Left lung (tissue), 10 donors: ENCODE measurements around the gene MTFR1L. TPM values are rescaled to one million over a fixed set of nuclear protein-coding genes. Genes with fewer than 3 reads are reported as not detected.

Experiments
- ATAC-seq: fragments of 200-7000 bp; cut with Tn5 transposase; one replicate; pipeline ENCODE4 v1.9.1; 2020; ENCODE audit warnings: moderate library complexity
- DNase-seq, 4 donors: peaks; one replicate each; pipeline ENCODE4 v3.0.0-alpha.2; 2013 to 2020
- H3K27ac ChIP-seq, 2 donors: fragments of 200-600 bp; sonication (generic) in 1 of 2; one replicate each; pipeline versions ENCODE4 v1.5.0 to v1.8.0; 2020 to 2021
- H3K27me3 ChIP-seq, 2 donors: fragments of 200-600 bp; sonication (generic) in 1 of 2; one replicate each; pipeline versions ENCODE4 v1.5.0 to v1.8.0; 2020 to 2021
- H3K36me3 ChIP-seq, 2 donors: fragments of 200-600 bp; sonication (generic) in 1 of 2; one replicate each; pipeline versions ENCODE4 v1.5.0 to v1.8.0; 2020 to 2021
- H3K4me1 ChIP-seq, 2 donors: fragments of 200-600 bp; one replicate each; pipeline ENCODE4 v1.8.0; 2021
- H3K4me3 ChIP-seq, 2 donors: fragments of 200-600 bp; sonication (generic) in 1 of 2; one replicate each; pipeline versions ENCODE4 v1.5.0 to v1.8.0; 2020 to 2021; ENCODE audit warnings: mild to moderate bottlenecking in 1 of 2
- H3K9me3 ChIP-seq, 2 donors: fragments of 200-600 bp; sonication (generic) in 1 of 2; one replicate each; pipeline versions ENCODE4 v1.5.0 to v1.8.0; 2020 to 2021
- CTCF ChIP-seq, 2 donors: fragments of 200-600 bp; sonication (generic) in 1 of 2; IDR thresholded peaks; one replicate each; pipeline versions ENCODE4 v1.5.0 to v1.8.0; 2021; ENCODE audit warnings: antibody characterized with exemption in 2 of 2
- intact Hi-C, 2 donors: fragments of 100-400 bp; cut with DNase I; formaldehyde crosslinking; loops; one replicate each; pipeline versions ENCODE4 v1.11.2 to v1.14.2; 2022
- polyA plus RNA-seq, 6 donors: library from polyadenylated mRNA; unstranded; fragments of 120-200 nt; gene quantifications; one replicate each; pipeline ENCODE4 v1.2.1, GENCODE V29; 2013; ENCODE audit not compliant: insufficient read length in 6 of 6
- total RNA-seq, 2 donors: library from RNA; stranded (reverse); fragmentation: NEBNext Ultra II Directional; extraction: Animal tissue kit (Norgen Biotek cat#: 25700); gene quantifications; one replicate each; pipeline ENCODE4 v1.2.1, GENCODE V29; 2021
- donor health status: DM: no; HTN: yes; CAD: no.
- donor health status: DM: no; HTN: no; CAD: no.

Gene MTFR1L
- total and polyA plus RNA-seq, 8 donors, result 44.5 to 88.4 (median 79.3) TPM

GRCh38 chr1:25774921-25775771 lies 44.6 kb upstream of the MTFR1L start:
- intact Hi-C loops, result no loop called here
- H3K9me3 ChIP-seq, result no peaks in the 10 kb centered on the region
- no peak overlapping the region for H3K4me3 ChIP-seq
- no peaks in the 10 kb centered on the region for H3K27me3 ChIP-seq
- DNase-seq (no peak), ATAC-seq (peak; percentile 10)
- H3K27ac ChIP-seq, result no peak overlapping the region
- H3K4me1 ChIP-seq, result peaks cover 6 to 8% of the 10 kb centered on the region in 2 donors
- TF ChIP-seq CTCF (IDR thresholded peaks at IDR 0.05), result no peak
- peaks cover 0 to 8% of the 10 kb centered on the region in 2 donors for H3K36me3 ChIP-seq

- no peaks in the 10 kb centered on the region for H3K36me3 ChIP-seq
- DNase-seq, result no peak
- H3K27me3 ChIP-seq, result no peaks in the 10 kb centered on the region
- intact Hi-C loops, result no loop called here
- no peak overlapping the region for H3K4me3 ChIP-seq
- no peak overlapping the region for H3K27ac ChIP-seq
- ATAC-seq, result no peak
- no peaks in the 10 kb centered on the region for H3K4me1 ChIP-seq
- TF ChIP-seq CTCF (IDR thresholded peaks at IDR 0.05), result no peak
- H3K9me3 ChIP-seq, result no peaks in the 10 kb centered on the region
These were observed 40.4 kb upstream of the MTFR1L start for GRCh38 chr1:25779388-25779787.

- ATAC-seq, result no peak
- Histone ChIP-seq H3K36me3 (no peaks in the 10 kb centered on the region), H3K4me1 (no peaks in the 10 kb centered on the region), H3K9me3 (no peaks in the 10 kb centered on the region), H3K4me3 (no peak overlapping the region), H3K27ac (no peak overlapping the region), H3K27me3 (no peaks in the 10 kb centered on the region)
- TF ChIP-seq CTCF (IDR thresholded peaks at IDR 0.05), result no peak
- no peak for DNase-seq
- intact Hi-C loops, result no loop called here
These were observed 39.9 kb upstream of the MTFR1L start for GRCh38 chr1:25779894-25780293.

GRCh38 chr1:25780318-25781129 lies 39.2 kb upstream of the MTFR1L start:
- Histone ChIP-seq H3K27ac (no peak overlapping the region), H3K4me1 (no peaks in the 10 kb centered on the region), H3K9me3 (no peaks in the 10 kb centered on the region), H3K4me3 (no peak overlapping the region), H3K36me3 (no peaks in the 10 kb centered on the region), H3K27me3 (no peaks in the 10 kb centered on the region)
- no peak for TF ChIP-seq CTCF (IDR thresholded peaks at IDR 0.05)
- no peak for ATAC-seq
- no peak for DNase-seq
- intact Hi-C loops, result no loop called here

GRCh38 chr1:25781130-25781433 lies 38.7 kb upstream of the MTFR1L start:
- no peak overlapping the region for H3K4me3 ChIP-seq
- H3K4me1 ChIP-seq, result no peaks in the 10 kb centered on the region
- ATAC-seq (no peak), DNase-seq (no peak)
- TF ChIP-seq CTCF (IDR thresholded peaks at IDR 0.05), result no peak
- intact Hi-C loops, result no loop called here
- H3K27ac ChIP-seq, result no peak overlapping the region
- H3K9me3 ChIP-seq, result no peaks in the 10 kb centered on the region
- no peaks in the 10 kb centered on the region for H3K27me3 ChIP-seq
- H3K36me3 ChIP-seq, result no peaks in the 10 kb centered on the region
